Mesothelial cell of epicardium (in vitro differentiated cells): ENCODE data around the gene TM6SF1. TPM values are rescaled to one million over a fixed set of nuclear protein-coding genes. Genes with fewer than 3 reads are reported as not detected.
"Not testable (repeated sequence)": the region's sequence is repeated elsewhere in the genome, so short reads cannot be mapped to it uniquely, and the experiment has no call there.

Experiments
- DNase-seq, 2 experiments: peaks; one replicate each; pipeline ENCODE4 v3.0.0; 2021; ENCODE audit warnings: low spot score in 2 of 2; ENCODE audit not compliant: unreplicated experiment in 2 of 2
- H3K27ac Mint-ChIP-seq: 2 replicates; pipeline ENCODE4 v1.8.0; 2021; ENCODE audit warnings: mixed read lengths
- H3K27me3 Mint-ChIP-seq: 2 replicates; pipeline ENCODE4 v1.8.0; 2021; ENCODE audit warnings: low read depth, mixed read lengths
- H3K36me3 Mint-ChIP-seq: 2 replicates; pipeline ENCODE4 v1.8.0; 2021; ENCODE audit warnings: mixed read lengths
- H3K4me1 Mint-ChIP-seq: 2 replicates; pipeline ENCODE4 v1.8.0; 2021; ENCODE audit warnings: mixed read lengths
- H3K4me3 Mint-ChIP-seq: 2 replicates; pipeline ENCODE4 v1.8.0; 2021; ENCODE audit warnings: mild to moderate bottlenecking, moderate library complexity, mixed read lengths
- H3K9me3 Mint-ChIP-seq: 2 replicates; pipeline ENCODE4 v1.8.0; 2021; ENCODE audit warnings: mixed read lengths
- CTCF ChIP-seq: fragments of 200-600 bp; sonication (generic); IDR thresholded peaks from one replicate; pipeline ENCODE4 v1.5.0; 2021; ENCODE audit warnings: antibody characterized with exemption; ENCODE audit not compliant: unreplicated experiment
- total RNA-seq: library from RNA; stranded (reverse); gene quantifications from 3 replicates; pipeline ENCODE4 v1.2.1, GENCODE V29; 2021

The TM6SF1 gene
- total RNA-seq, 1 donor from 2014 or later, result not detected

GRCh38 chr15:83164771-83165404 is 57.4 kb downstream of the TM6SF1 start:
- Mint-ChIP-seq H3K36me3 (peaks cover 57% of the 10 kb centered on the region), H3K4me1 (no peaks in the 10 kb centered on the region), H3K4me3 (no peak overlapping the region), H3K27ac (no peak overlapping the region), H3K27me3 (no peaks in the 10 kb centered on the region), H3K9me3 (peaks cover 46% of the 10 kb centered on the region)
- no peak for TF ChIP-seq CTCF
- DNase-seq, result no peak

- no peak for TF ChIP-seq CTCF
- no peaks in the 10 kb centered on the region for H3K27me3 Mint-ChIP-seq
- peaks cover 57% of the 10 kb centered on the region for H3K36me3 Mint-ChIP-seq
- peaks cover 55% of the 10 kb centered on the region for H3K9me3 Mint-ChIP-seq
- no peak for DNase-seq
- H3K4me1 Mint-ChIP-seq, result no peaks in the 10 kb centered on the region
- no peak overlapping the region for H3K27ac Mint-ChIP-seq
- H3K4me3 Mint-ChIP-seq, result no peak overlapping the region
These were observed 58.8 kb downstream of the TM6SF1 start for GRCh38 chr15:83166218-83166617.

GRCh38 chr15:83166830-83167229 is 59.4 kb downstream of the TM6SF1 start:
- Mint-ChIP-seq H3K27me3 (no peaks in the 10 kb centered on the region), H3K4me3 (no peak overlapping the region), H3K36me3 (peaks cover 61% of the 10 kb centered on the region), H3K4me1 (no peaks in the 10 kb centered on the region), H3K27ac (no peak overlapping the region), H3K9me3 (peaks cover 56% of the 10 kb centered on the region)
- no peak for DNase-seq
- no peak for TF ChIP-seq CTCF

DNA sequence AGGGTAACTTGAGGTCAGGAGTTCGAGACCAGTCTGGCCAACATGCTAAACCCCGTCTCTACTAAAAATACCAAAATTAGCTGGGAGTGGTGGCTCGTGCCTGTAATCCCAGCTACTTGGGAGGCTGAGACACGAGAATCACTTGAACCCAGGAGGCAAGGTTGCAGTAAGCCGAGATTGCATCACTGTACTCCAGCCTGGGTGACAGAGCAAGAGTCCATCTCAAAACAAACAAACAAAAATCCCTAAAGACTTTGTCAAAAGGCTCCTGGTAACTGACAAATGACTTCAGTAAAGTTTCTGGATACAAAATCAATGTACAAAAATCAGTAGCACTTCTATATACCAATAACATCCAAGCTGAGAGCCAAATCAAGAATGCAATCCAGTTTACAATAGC is 62.1 kb downstream of the TM6SF1 start:
- peaks cover 57% of the 10 kb centered on the region for H3K9me3 Mint-ChIP-seq
- not testable (repeated sequence) for H3K27me3 Mint-ChIP-seq, DNase-seq, H3K4me1 Mint-ChIP-seq, H3K27ac Mint-ChIP-seq, H3K4me3 Mint-ChIP-seq
- peaks cover 62% of the 10 kb centered on the region for H3K36me3 Mint-ChIP-seq

GRCh38 chr15:83170474-83171165 is 63.2 kb downstream of the TM6SF1 start:
- Mint-ChIP-seq H3K9me3 (peaks cover 49% of the 10 kb centered on the region), H3K27me3 (no peaks in the 10 kb centered on the region), H3K36me3 (peaks cover 56% of the 10 kb centered on the region), H3K4me1 (no peaks in the 10 kb centered on the region), H3K27ac (no peak overlapping the region), H3K4me3 (no peak overlapping the region)
- no peak for TF ChIP-seq CTCF
- DNase-seq, result no peak

- no peaks in the 10 kb centered on the region for H3K27me3 Mint-ChIP-seq
- no peak for DNase-seq
- H3K4me3 Mint-ChIP-seq, result no peak overlapping the region
- H3K9me3 Mint-ChIP-seq, result peaks cover 14% of the 10 kb centered on the region
- peaks cover 24% of the 10 kb centered on the region for H3K36me3 Mint-ChIP-seq
- TF ChIP-seq CTCF, result no peak
- no peak overlapping the region for H3K27ac Mint-ChIP-seq
- peaks cover 7% of the 10 kb centered on the region for H3K4me1 Mint-ChIP-seq
These were observed 67.4 kb downstream of the TM6SF1 start for GRCh38 chr15:83174891-83175290.
